Testis (tissue), 3 donors: ENCODE data around the gene CPXM1. TPM values are rescaled to one million over a fixed set of nuclear protein-coding genes. Genes with fewer than 3 reads are reported as not detected.

Experiments used
- DNase-seq: peaks from one replicate; pipeline ENCODE4 v3.0.0-alpha.2; 2019
- H3K27ac ChIP-seq, 2 donors: fragments of 200-600 bp; sonication (generic); one replicate each; pipeline ENCODE4 v1.5.1; 2019
- H3K27me3 ChIP-seq: fragments of 200-600 bp; sonication (generic); one replicate; pipeline ENCODE4 v1.5.1; 2019
- H3K36me3 ChIP-seq: fragments of 200-600 bp; sonication (generic); one replicate; pipeline ENCODE4 v1.5.1; 2017; ENCODE audit warnings: low read depth; ENCODE audit errors: missing control alignments
- H3K4me1 ChIP-seq: fragments of 200-600 bp; sonication (generic); one replicate; pipeline ENCODE4 v1.5.1; 2019
- H3K4me3 ChIP-seq, 2 donors: fragments of 200-600 bp; sonication (generic); one replicate each; pipeline ENCODE4 v1.5.1; 2017 to 2019
- H3K9me3 ChIP-seq: fragments of 200-600 bp; sonication (generic); one replicate; pipeline ENCODE4 v1.5.1; 2017
- POLR2A ChIP-seq: fragments of 450-650 bp; IDR thresholded peaks from one replicate; pipeline ENCODE4 v1.6.1; 2017; ENCODE audit warnings: antibody characterized with exemption, mild to moderate bottlenecking, moderate library complexity
- WGBS, 2 donors: methylation state at CpG; one replicate each; pipeline ENCODE4 v1.1.5; 2018; 5-methylcytosine and 5-hydroxymethylcytosine counted together
- intact Hi-C: fragments of 100-400 bp; cut with DNase I; formaldehyde crosslinking; loops from one replicate; pipeline ENCODE4 v1.15.1; 2023; ENCODE audit warnings: low total_unique reads
- polyA plus RNA-seq: library from polyadenylated mRNA; stranded (reverse); fragments of 350-450 nt; fragmentation: Illumina TruSeq; extraction: RNeasy Lipid Tissue Mini Kit (QIAGEN cat#74804); gene quantifications from one replicate; pipeline ENCODE4 v1.2.3, GENCODE V29; 2014; ENCODE audit warnings: low read depth, low replicate concordance; ENCODE audit not compliant: insufficient read depth
- total RNA-seq, 2 donors: library from RNA; depleted of rRNA; stranded (reverse); fragments of >200 nt; gene quantifications; one replicate each; pipeline ENCODE4 v1.2.3, GENCODE V29; 2016
- TF ChIP-seq, protein P1 (sequence below), 3 experiments: fragments of 450-650 bp in 2 of 3; fragments of 200-600 bp in 1 of 3; sonication (generic) in 1 of 3; IDR thresholded peaks; one replicate each; pipeline ENCODE4 v1.5.1; 2016 to 2019; ENCODE audit warnings: antibody characterized with exemption in 3 of 3, mild to moderate bottlenecking in 2 of 3, moderate library complexity in 1 of 3

CPXM1 gene
- total and polyA plus RNA-seq, 3 donors from 2014 or later, result 3.5 to 25.2 (median 8.6) TPM

DNA sequence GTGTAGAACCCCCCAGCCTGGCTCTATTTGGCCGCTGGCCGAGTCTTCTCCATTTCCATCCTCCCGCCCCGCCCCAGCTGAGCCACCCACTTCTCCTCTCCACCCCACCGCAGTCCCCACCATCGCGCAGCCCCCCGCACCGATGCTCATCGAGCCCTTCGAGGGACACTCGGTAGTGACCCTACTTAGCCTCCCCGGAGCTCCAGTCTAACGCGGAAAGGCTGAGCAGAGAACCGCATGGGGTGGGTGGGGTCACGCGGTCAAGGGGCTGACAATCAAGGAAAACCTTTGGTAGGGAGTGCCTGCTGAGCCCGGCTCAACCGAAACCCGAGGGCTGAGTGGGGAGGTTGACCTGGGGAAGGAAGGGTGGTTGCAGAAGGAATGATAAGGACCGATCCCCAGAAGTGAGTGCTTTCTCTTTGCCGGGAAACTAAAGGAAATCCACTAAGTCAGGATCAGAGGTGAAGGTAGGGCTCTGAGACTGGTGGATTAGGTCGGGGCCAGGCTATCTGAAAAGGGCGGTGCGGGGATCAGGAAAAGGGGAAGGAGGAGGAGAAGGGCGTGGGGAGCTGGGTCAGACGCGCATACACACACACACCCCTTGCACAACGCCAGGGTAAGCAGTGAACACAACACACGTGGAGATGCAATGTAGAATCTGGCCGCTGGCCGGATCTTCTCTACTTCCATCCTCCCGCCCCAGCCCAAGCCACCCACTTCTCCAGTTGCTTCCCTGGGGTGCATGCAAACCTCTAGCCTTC lies 49.8 kb downstream of the CPXM1 start:
- DNase-seq, result peak; percentile 51
- H3K27ac ChIP-seq, result no peak overlapping the region
- no peaks in the 10 kb centered on the region for H3K27me3 ChIP-seq
- TF ChIP-seq POLR2A, result no peak
- TF ChIP-seq, protein P1, sequence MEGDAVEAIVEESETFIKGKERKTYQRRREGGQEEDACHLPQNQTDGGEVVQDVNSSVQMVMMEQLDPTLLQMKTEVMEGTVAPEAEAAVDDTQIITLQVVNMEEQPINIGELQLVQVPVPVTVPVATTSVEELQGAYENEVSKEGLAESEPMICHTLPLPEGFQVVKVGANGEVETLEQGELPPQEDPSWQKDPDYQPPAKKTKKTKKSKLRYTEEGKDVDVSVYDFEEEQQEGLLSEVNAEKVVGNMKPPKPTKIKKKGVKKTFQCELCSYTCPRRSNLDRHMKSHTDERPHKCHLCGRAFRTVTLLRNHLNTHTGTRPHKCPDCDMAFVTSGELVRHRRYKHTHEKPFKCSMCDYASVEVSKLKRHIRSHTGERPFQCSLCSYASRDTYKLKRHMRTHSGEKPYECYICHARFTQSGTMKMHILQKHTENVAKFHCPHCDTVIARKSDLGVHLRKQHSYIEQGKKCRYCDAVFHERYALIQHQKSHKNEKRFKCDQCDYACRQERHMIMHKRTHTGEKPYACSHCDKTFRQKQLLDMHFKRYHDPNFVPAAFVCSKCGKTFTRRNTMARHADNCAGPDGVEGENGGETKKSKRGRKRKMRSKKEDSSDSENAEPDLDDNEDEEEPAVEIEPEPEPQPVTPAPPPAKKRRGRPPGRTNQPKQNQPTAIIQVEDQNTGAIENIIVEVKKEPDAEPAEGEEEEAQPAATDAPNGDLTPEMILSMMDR (IDR thresholded peaks at IDR 0.05), result no peak
- peaks cover 7% of the 10 kb centered on the region for H3K4me1 ChIP-seq
- H3K4me3 ChIP-seq, result no peak overlapping the region
- 17 to 19% methylated on average over 32 to 34 of the region's 34 CpGs for WGBS, 2 donors
- H3K36me3 ChIP-seq, result no peaks in the 10 kb centered on the region
- H3K9me3 ChIP-seq, result no peaks in the 10 kb centered on the region
- intact Hi-C loops, result no loop called here

DNA sequence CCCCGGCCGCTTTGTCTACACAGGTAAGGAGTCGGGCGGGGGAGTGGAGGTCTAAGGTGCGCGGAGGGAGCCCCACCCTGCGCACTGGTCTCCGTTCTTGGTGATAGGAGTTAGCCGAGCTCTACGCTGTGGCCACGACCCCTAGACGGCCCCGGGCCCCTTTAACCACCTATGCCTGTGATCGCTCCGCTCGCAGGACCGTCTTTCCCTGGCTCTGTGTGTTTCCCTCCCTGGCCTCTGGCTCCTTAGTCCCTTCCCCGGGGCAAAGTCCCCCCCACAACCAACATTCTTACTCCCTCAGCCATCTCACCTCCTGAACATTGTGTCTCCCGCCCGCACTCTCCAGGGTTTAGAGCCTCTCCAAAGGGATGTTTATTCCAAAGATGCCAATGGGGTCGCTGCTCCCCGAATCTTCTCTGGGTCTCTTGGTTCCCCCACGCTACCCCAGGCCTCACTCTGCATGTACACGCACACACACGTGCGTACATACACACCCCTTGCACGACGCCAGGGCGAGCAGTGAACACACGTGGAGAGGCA lies 50.4 kb downstream of the CPXM1 start:
- Histone ChIP-seq H3K4me1 (peaks cover 7% of the 10 kb centered on the region), H3K4me3 (no peak overlapping the region), H3K36me3 (no peaks in the 10 kb centered on the region), H3K9me3 (no peaks in the 10 kb centered on the region), H3K27me3 (no peaks in the 10 kb centered on the region), H3K27ac (no peak overlapping the region)
- DNase-seq, result no peak
- 34 to 40% methylated on average over 23 to 30 of the region's 30 CpGs for WGBS, 2 donors
- intact Hi-C loops, result no loop called here
- TF ChIP-seq POLR2A, result no peak
- TF ChIP-seq, protein P1 (IDR thresholded peaks at IDR 0.05), result no peak

- 41 to 54% methylated on average over 12 to 47 of the region's 49 CpGs for whole genome bisulfite sequencing, 2 donors
Measured at GRCh38 chr20:2749343-2749950, 51.0 kb downstream of the CPXM1 start.

GRCh38 chr20:2748551-2749342 lies 51.7 kb downstream of the CPXM1 start:
- no peak for DNase-seq
- WGBS, 2 donors, result 40 to 52% methylated on average over 10 of the region's 10 CpGs
- TF ChIP-seq, protein P1 (IDR thresholded peaks at IDR 0.05), result no peak
- TF ChIP-seq POLR2A, result no peak
- Histone ChIP-seq H3K27ac (no peak overlapping the region), H3K4me3 (no peak overlapping the region), H3K9me3 (no peaks in the 10 kb centered on the region), H3K36me3 (no peaks in the 10 kb centered on the region), H3K27me3 (no peaks in the 10 kb centered on the region), H3K4me1 (peaks cover 7% of the 10 kb centered on the region)
- intact Hi-C loops, result no loop called here

More at GRCh38 chr20:2749343-2749950, 51.0 kb downstream of the CPXM1 start:
- Histone ChIP-seq H3K4me1 (peaks cover 7% of the 10 kb centered on the region), H3K27ac (no peak overlapping the region), H3K4me3 (no peak overlapping the region), H3K9me3 (no peaks in the 10 kb centered on the region), H3K36me3 (no peaks in the 10 kb centered on the region), H3K27me3 (no peaks in the 10 kb centered on the region)
- TF ChIP-seq POLR2A, result no peak
- TF ChIP-seq, protein P1 (IDR thresholded peaks at IDR 0.05), result no peak
- no peak for DNase-seq
- intact Hi-C loops, result no loop called here
